Inflammatory macrophage treated with lipopolysaccharide for 4 hours (primary cell): ENCODE results near the gene FKBP10.
"Not testable (repeated sequence)": the region's sequence is repeated elsewhere in the genome, so short reads cannot be mapped to it uniquely, and the experiment has no call there.

Experiments used
- DNase-seq: peaks from one replicate; pipeline ENCODE4 v3.0.0-alpha.2; 2020

FKBP10 gene

GRCh38 chr17:41812381-41813151, at the start of gene FKBP10:
Gene FKBP10 (plus strand): TSS chr17:41813004. CDS start chr17:41813035, 31 bp downstream.
- no peak for DNase-seq

- DNase-seq = no peak
Measured at GRCh38 chr17:41763327-41763726, 49.5 kb upstream of the FKBP10 start.

GRCh38 chr17:41766135-41766534, 46.7 kb upstream of the FKBP10 start:
- DNase-seq = no peak

GRCh38 chr17:41767324-41768042, 45.3 kb upstream of the FKBP10 start:
- DNase-seq = no peak

- no peak for DNase-seq
Measured at GRCh38 chr17:41768682-41769288, 44.0 kb upstream of the FKBP10 start.

GRCh38 chr17:41769346-41769862, 43.4 kb upstream of the FKBP10 start:
- DNase-seq = no peak

- DNase-seq = no peak
Measured at GRCh38 chr17:41769985-41770384, 42.8 kb upstream of the FKBP10 start.

- no peak for DNase-seq
Measured at GRCh38 chr17:41771389-41772206, 41.2 kb upstream of the FKBP10 start.

- DNase-seq = no peak
Measured at GRCh38 chr17:41772218-41772585, 40.6 kb upstream of the FKBP10 start.

GRCh38 chr17:41772586-41773189, 40.1 kb upstream of the FKBP10 start:
- no peak for DNase-seq

GRCh38 chr17:41773190-41773588, 39.6 kb upstream of the FKBP10 start:
- no peak for DNase-seq

- DNase-seq = no peak
Measured at GRCh38 chr17:41773731-41774193, 39.0 kb upstream of the FKBP10 start.

- DNase-seq = no peak
Measured at GRCh38 chr17:41775394-41776226, 37.2 kb upstream of the FKBP10 start.

GRCh38 chr17:41776262-41776900, 36.4 kb upstream of the FKBP10 start:
- DNase-seq = not testable (repeated sequence)

- DNase-seq = no peak
Measured at GRCh38 chr17:41777157-41777573, 35.6 kb upstream of the FKBP10 start.

GRCh38 chr17:41777574-41778188, 35.1 kb upstream of the FKBP10 start:
- no peak for DNase-seq

GRCh38 chr17:41779954-41780353, 32.9 kb upstream of the FKBP10 start:
- no peak for DNase-seq

- DNase-seq = no peak
Measured at GRCh38 chr17:41781404-41782110, 31.2 kb upstream of the FKBP10 start.

GRCh38 chr17:41782142-41782541, 30.7 kb upstream of the FKBP10 start:
- DNase-seq = no peak
